Measurements from ENCODE around the gene TMEM95.

The TMEM95 gene

DNA sequence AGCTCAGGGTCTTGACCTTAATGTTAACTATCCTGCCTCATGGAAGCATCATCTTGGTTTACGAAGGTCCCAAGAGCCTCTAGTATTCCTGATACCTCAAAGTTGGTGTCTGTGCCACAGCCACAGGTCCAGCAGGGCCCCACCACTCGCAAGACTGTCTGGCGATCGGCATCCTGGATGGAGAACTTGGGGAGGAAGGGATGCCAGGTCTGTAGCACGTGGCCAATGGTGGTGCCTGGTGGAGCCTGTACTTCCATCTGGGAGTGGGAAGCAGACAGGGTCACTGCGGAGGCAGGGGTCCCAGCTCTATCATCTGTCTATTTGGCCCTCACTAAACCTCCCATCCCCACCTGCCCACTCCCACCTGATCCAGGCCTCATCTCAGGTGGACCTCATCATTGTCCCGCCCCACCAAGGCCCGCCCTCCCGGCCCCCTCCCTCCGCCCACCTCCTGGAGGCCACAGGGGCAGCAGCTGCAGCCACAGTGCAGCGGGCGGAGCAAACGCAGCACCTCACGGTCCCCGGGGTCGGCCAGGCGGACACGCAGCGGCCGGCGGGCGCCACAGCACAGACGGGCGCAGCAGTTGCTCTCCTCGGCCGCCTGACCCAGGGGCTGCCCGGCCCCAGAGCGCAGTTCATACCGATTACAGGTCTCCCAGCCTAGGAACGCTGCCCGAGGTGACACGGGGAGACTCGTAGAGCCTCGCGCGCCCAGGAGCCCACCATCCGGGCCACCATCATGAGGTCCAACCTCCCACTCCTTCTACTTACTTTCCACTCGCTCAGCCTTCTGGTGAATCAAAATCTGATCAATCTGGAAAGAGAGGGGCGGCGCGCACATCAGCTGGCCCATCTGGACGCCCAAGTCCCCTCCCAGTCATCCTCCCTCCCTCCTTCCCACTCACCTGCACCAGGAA, 38.0 kb downstream of the TMEM95 start:
- Histone ChIP-seq H3K27me3 (replicated peaks; ENCODE audit: control insufficient read depth, insufficient read depth, low read length) (no peaks in the 10 kb centered on the region), H3K36me3 (ENCODE audit: control insufficient read depth, insufficient read depth, low read length) (peaks cover 14% of the 10 kb centered on the region), H3K4me3 (replicated peaks; ENCODE audit: low read depth, low read length) (peak overlapping the region; percentile 89)
- TF ChIP-seq, protein P1, sequence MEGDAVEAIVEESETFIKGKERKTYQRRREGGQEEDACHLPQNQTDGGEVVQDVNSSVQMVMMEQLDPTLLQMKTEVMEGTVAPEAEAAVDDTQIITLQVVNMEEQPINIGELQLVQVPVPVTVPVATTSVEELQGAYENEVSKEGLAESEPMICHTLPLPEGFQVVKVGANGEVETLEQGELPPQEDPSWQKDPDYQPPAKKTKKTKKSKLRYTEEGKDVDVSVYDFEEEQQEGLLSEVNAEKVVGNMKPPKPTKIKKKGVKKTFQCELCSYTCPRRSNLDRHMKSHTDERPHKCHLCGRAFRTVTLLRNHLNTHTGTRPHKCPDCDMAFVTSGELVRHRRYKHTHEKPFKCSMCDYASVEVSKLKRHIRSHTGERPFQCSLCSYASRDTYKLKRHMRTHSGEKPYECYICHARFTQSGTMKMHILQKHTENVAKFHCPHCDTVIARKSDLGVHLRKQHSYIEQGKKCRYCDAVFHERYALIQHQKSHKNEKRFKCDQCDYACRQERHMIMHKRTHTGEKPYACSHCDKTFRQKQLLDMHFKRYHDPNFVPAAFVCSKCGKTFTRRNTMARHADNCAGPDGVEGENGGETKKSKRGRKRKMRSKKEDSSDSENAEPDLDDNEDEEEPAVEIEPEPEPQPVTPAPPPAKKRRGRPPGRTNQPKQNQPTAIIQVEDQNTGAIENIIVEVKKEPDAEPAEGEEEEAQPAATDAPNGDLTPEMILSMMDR (IDR thresholded peaks at IDR 0.05; ENCODE audit: insufficient read depth, low read length, poor library complexity, severe bottlenecking), result no peak
- no peak for DNase-seq (ENCODE audit: extremely low read depth, insufficient read length)

DNA sequence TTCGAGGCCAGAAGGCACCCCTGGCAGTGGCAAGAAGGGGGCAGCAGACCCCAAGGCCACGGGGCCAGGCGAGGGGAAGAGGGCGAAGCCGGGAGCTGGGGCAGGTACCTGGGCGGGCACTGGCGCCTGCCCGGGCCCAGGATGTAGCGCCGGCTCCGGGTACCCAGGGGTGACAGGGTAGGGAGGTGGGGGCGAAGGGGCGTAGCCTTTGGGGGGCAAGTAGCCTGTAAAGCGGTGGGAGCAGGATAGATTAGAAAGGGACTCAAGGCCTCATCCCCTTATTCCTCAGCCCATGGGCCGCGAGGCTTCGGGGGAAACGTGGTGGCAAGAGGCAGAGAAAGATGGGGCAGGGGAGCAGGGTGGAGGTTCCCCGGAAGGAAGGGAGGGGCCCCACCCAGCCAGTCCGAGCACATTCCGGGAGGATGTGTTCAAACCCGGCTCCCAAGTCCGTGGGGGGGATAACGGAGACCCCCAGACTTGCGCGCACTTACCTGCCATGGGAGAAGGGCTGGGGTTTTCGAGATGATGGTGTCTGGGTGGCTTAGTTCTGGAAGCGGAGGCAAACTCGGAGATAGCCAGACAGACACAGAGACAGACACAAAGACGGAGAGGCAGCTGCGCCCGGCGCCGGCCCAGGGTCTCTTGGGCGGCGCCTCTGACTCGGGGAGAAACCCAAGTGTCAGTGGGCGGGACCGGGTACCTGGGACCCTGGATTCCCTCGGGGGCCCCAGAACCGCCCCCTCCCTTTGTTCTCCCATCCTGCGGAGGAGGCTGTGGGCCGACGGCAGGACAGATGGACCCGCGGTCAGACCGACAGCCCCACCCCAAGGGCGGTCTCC, 38.9 kb downstream of the TMEM95 start:
- Histone ChIP-seq H3K4me3 (replicated peaks; ENCODE audit: low read depth, low read length) (peak overlapping the region; percentile 89), H3K27me3 (replicated peaks; ENCODE audit: control insufficient read depth, insufficient read depth, low read length) (no peaks in the 10 kb centered on the region), H3K36me3 (ENCODE audit: control insufficient read depth, insufficient read depth, low read length) (peaks cover 13% of the 10 kb centered on the region)
- no peak for DNase-seq (ENCODE audit: extremely low read depth, insufficient read length)
- TF ChIP-seq, protein P1 (IDR thresholded peaks at IDR 0.05; ENCODE audit: insufficient read depth, low read length, poor library complexity, severe bottlenecking), result no peak

DNA sequence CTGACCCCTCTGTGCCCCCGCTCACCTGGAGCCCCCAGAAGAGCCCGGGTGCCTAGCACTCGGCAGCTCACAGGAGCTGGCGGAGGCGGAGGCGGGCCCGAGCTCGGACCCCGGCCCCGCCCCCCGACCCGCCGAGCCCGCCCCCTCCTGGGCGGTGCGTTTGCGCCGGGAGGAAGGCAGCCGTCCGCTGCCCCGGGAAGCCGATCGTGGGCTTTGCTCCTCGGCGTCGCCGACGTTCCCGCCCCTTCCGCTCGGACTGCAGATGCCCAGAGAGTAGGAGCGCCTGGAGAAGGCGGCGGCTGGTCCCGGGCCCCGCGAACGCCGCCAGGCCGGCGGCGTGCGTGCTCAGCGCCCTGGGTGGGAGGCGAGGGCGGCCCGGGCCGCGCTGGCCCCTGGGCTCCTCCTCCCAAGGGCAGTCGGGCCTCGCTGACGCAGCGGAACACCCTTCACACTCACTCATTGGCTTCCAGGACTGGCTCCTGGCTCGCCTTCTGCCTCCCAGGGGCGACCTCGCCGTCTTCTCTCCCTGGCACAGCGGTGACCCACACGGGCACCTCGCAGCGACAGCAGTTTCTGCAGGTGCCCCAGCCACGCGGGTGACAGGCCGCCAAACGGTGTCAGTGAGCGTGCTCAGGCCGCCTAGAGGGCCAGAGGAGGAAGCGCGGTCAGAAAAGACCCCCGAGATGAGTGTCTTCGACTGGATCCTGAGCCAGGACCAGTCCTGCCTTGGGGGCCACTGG, 39.7 kb downstream of the TMEM95 start, which contains the start of gene PLSCR3:
Gene PLSCR3, minus strand, starts transcription at position 74 of the 740 bp plus-strand sequence. CDS start 415 bp downstream, outside the sequence.
- Histone ChIP-seq H3K36me3 (ENCODE audit: control insufficient read depth, insufficient read depth, low read length) (peaks cover 9% of the 10 kb centered on the region), H3K27me3 (replicated peaks; ENCODE audit: control insufficient read depth, insufficient read depth, low read length) (no peaks in the 10 kb centered on the region), H3K4me3 (replicated peaks; ENCODE audit: low read depth, low read length) (peak within 1 kb of the TSS; percentile 89)
- peak; percentile 87 for DNase-seq (ENCODE audit: extremely low read depth, insufficient read length)
- TF ChIP-seq, protein P1 (IDR thresholded peaks at IDR 0.05; ENCODE audit: insufficient read depth, low read length, poor library complexity, severe bottlenecking), result peak; percentile 47

DNA sequence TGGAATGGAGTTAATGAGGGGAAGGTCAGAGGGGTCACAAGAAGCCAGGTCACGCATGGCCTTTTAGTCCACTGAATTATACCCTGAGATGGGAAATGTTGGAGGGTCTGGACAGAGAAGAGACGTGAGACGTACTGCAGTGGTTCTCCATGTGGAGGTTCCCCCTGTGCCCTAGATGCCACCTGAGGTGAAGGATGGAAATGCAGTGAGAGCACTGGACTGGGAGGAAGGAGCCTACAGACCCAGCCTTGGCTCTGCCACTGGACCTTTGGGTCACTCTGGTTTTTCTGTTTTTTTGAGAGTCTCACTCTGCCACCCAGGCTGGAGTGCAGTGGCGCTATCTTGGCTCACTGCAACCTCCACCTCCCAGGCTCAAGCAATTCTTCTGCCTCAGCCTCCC, 41.2 kb downstream of the TMEM95 start:
- H3K27me3 ChIP-seq (replicated peaks; ENCODE audit: control insufficient read depth, insufficient read depth, low read length), result no peaks in the 10 kb centered on the region

DNA sequence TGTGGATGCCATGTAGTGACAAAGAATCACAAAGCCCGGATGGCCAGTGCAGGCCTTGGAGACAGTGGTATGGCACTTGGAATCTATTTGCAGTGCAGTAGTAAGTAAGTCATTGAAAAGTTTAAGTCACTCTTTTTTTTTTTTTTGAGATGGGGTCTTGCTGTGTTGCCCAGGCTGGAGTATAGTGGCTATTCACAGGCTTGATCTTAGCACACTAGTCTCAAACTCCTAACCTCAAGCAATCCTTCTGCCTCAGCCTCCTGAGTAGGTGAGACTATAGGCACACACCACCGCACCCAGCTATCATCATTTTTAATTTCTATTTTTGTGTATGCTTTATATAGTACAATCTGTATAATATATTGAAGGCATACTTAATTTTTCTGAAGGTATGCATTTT, 43.7 kb downstream of the TMEM95 start:
- TF ChIP-seq, protein P1 (IDR thresholded peaks at IDR 0.05; ENCODE audit: insufficient read depth, low read length, poor library complexity, severe bottlenecking), result no peak
- H3K4me3 ChIP-seq (replicated peaks; ENCODE audit: low read depth, low read length), result no peak overlapping the region
- H3K27me3 ChIP-seq (replicated peaks; ENCODE audit: control insufficient read depth, insufficient read depth, low read length), result no peaks in the 10 kb centered on the region
- no peaks in the 10 kb centered on the region for H3K36me3 ChIP-seq (ENCODE audit: control insufficient read depth, insufficient read depth, low read length)
- no peak for DNase-seq (ENCODE audit: extremely low read depth, insufficient read length)

More for the DNA sequence above, 41.2 kb downstream of the TMEM95 start:
- no peak overlapping the region for H3K4me3 ChIP-seq (replicated peaks; ENCODE audit: low read depth, low read length)
- TF ChIP-seq, protein P1 (IDR thresholded peaks at IDR 0.05; ENCODE audit: insufficient read depth, low read length, poor library complexity, severe bottlenecking), result no peak
- H3K36me3 ChIP-seq (ENCODE audit: control insufficient read depth, insufficient read depth, low read length), result no peaks in the 10 kb centered on the region; the same call in none of the 2 replicates
- no peak for DNase-seq (ENCODE audit: extremely low read depth, insufficient read length)

All from GM06990 (cell line).